ENCODE measurements around the gene PON3.

The PON3 gene

GRCh38 chr7:95427914-95428516 lies 31.8 kb upstream of the PON3 start:
- no peak for DNase-seq (ENCODE audit: low spot score)
- TF ChIP-seq CTCF (IDR thresholded peaks at IDR 0.05; ENCODE audit: extremely low read depth, missing control alignments): no peak

- TF ChIP-seq CTCF (IDR thresholded peaks at IDR 0.05; ENCODE audit: extremely low read depth, missing control alignments): no peak
- DNase-seq (ENCODE audit: low spot score): no peak
These were observed 31.0 kb upstream of the PON3 start for GRCh38 chr7:95427166-95427565.

DNA sequence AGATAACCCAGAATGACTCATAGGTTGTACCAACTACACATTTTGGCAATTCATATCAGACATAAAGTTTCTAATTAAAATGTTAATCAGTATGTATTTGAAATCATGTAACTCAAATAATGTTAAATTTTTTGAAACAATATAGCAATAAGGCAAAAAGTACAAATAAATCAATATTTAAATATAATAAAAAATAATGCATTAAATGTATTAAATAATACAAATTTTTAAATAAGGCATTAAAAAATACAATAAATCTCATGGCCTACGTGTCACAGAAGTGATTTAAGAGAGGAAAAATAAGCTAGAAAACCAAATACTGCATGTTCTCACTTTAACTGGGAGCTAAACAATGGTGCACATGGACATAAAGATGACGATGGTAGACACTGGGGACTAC lies 29.5 kb upstream of the PON3 start:
- TF ChIP-seq CTCF (IDR thresholded peaks at IDR 0.05; ENCODE audit: extremely low read depth, missing control alignments): no peak
- DNase-seq (ENCODE audit: low spot score): no peak

DNA sequence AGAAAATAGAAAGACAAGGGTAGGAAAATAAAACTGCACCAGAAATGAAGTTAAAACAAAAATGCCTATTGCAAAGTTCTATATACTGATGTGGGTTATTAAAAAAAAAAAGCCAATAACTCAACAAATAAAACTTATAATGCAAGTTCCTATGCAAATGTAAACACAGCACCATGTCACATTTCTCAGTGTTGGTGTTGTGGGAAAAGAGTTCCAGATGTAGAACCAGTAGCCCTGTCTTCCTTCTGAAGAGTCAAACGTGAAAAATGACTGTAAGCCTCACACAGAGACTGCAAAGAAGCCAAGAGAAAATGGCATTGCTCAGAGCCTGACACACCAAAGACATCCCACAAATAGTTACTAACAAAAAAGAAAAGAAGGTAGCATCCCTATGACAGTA lies 28.5 kb upstream of the PON3 start:
- DNase-seq (ENCODE audit: low spot score): no peak
- no peak for TF ChIP-seq CTCF (IDR thresholded peaks at IDR 0.05; ENCODE audit: extremely low read depth, missing control alignments)

DNA sequence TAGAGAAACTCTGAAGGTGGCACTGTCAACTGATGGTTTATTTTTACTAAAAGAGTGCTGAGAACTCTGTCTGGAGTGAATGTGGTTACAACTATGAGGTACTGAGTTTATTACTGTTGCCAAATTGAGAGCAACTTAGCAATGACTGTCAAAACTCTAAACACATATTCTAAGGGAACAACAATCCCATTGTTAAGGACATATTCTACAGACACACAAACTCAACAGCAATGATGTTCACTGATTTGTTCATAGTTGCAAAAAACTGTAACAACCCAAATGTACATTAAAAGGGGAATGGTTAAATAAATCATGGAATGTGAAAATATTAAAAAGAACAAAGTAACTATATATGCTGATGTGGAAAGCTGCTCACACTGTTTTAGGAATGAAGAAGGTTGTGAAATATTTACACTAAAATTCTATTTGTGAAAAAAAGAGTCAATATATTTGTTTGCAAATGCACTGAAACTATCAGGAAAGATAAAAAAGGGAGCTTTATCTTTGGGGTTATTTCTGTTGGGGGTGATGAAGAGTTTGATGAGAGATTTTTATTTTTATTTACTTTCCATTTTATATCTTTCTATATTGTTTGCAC lies 25.8 kb upstream of the PON3 start:
- TF ChIP-seq CTCF (IDR thresholded peaks at IDR 0.05; ENCODE audit: extremely low read depth, missing control alignments): no peak
- no peak for DNase-seq (ENCODE audit: low spot score)

GRCh38 chr7:95421000-95421846 lies 25.0 kb upstream of the PON3 start:
- TF ChIP-seq CTCF (IDR thresholded peaks at IDR 0.05; ENCODE audit: extremely low read depth, missing control alignments): no peak
- no peak for DNase-seq (ENCODE audit: low spot score)

DNA sequence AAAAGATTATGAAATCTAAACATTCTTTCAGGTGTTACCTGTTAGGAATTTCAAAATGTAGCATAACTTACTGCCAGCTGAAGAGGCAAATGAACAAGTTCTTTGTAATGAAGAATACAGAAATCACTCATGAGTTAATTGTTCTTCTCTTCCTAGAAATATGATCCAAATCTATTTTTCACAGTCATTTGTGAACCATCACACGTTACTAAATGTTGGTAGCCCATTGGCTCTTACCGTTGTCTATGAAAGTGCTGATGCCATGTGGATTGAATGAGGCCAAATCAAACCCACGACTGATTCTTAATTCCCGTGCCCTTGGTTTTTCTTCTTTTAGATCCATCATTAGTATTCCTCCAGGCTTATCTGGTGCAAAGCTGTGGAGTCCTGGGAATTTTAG lies 15.9 kb upstream of the PON3 start:
- no peak for TF ChIP-seq CTCF (IDR thresholded peaks at IDR 0.05; ENCODE audit: extremely low read depth, missing control alignments)
- DNase-seq (ENCODE audit: low spot score): no peak

Measured in GM20000 (cell line).